ENCODE results near the gene GPATCH4.

The GPATCH4 gene

DNA sequence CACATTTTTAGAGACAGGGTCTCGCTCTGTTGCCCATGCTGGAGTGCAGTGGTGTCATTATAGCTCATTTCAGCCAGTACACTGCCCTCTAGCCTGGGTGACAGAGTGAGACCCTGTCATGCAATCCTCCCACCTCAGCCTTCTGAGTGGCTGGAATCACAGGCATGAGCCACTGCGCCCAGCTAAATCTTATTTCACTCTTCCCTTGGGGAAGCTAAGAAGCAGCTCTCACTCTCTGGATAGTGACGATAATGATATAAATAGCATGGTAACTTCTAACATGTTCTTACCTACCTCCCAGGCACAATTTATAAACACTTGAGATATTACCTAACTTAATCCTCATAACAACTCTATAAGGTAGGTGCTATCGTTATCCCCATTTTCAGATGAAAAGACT lies 53.8 kb downstream of the GPATCH4 start:
- no peak for DNase-seq (ENCODE audit: low spot score)

DNA sequence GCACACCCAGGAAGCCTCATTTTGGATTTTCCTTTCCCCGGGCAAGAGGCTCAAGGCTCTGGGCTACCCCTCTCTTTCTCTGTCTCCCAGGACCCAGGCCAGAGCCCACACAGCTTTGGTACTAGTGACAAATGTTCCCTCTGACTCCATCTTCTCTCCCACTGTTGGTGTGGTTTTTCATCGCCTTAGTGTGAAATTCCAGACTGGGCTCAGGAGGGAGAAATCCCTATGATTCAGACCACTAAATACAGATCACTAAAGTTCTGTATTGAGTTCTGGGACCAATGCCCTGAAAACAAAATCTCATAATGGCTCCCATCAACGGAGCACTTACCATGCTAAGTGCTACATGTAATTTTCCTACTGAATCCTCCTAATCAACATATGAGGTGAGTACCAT lies 55.0 kb downstream of the GPATCH4 start:
- DNase-seq (ENCODE audit: low spot score): no peak

DNA sequence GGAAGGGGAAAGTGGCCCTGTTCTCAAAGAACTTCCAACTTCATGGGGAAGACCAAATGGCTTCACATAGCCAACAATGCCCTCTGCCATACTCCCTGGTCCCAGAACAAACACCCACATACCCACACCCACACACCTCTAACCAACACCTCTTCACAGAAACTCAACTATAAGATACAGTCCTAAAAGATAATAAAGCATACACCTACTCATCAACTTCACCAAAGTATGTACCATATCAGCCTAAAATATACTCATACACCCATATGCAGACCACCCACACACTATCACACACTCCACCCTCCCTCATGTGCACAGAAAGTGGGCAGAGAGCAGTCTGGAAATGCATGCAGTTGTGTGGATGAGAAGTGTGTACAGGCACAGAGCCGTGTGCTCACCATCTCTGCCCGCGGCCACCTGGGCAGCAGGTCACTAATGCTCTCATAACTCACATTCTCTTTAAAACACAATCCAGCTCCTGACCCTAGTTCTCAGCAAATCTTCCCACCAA lies 56.6 kb downstream of the GPATCH4 start:
- DNase-seq (ENCODE audit: low spot score): no peak
